ENCODE results near the gene YEATS4. TPM values are rescaled to one million over a fixed set of nuclear protein-coding genes. Genes with fewer than 3 reads are reported as not detected.
A peak's percentile ranks its signal among the peaks of the same experiment; 100 is the strongest.

Gene YEATS4
- polyA plus RNA-seq, 4 donors = 12.5 to 23.6 (median 19.3) TPM

GRCh38 chr12:69354556-69355187 lies 4.9 kb upstream of the YEATS4 start:
- DNase-seq (no peak), FAIRE-seq (no peak)
- no peak overlapping the region for H3K4me3 ChIP-seq (ENCODE audit: low read depth in 1 of 3, low read length in 3 of 3)
- no peaks in the 10 kb centered on the region for H3K36me3 ChIP-seq (ENCODE audit: control insufficient read depth in 3 of 3, insufficient read depth in 2 of 3, low read depth in 1 of 3, low read length in 3 of 3)
- no peak overlapping the region for H3K27ac ChIP-seq (ENCODE audit: low read depth in 1 of 3, low read length in 2 of 3)
- no peaks in the 10 kb centered on the region for H3K9me3 ChIP-seq (ENCODE audit: control insufficient read depth in 2 of 2, insufficient read depth in 1 of 2, low read depth in 1 of 2, low read length in 1 of 2)
- peaks cover 0 to 7% (median 0%) of the 10 kb centered on the region in 3 donors for H3K4me1 ChIP-seq (ENCODE audit: control insufficient read depth in 3 of 3, insufficient read depth in 2 of 3, low read depth in 1 of 3, low read length in 2 of 3)
- no peaks in the 10 kb centered on the region for H3K27me3 ChIP-seq (ENCODE audit: control insufficient read depth in 3 of 3, insufficient read depth in 3 of 3, low read length in 3 of 3)
- WGBS, 3 donors = 73 to 91% (median 80%) methylated on average over 1 of the region's 1 CpG

- H3K4me1 ChIP-seq (ENCODE audit: control insufficient read depth in 3 of 3, insufficient read depth in 2 of 3, low read depth in 1 of 3, low read length in 2 of 3) = peaks cover 0 to 7% (median 3%) of the 10 kb centered on the region in 3 donors
- no peak for FAIRE-seq
- WGBS, 3 donors = 68 to 91% (median 79%) methylated on average over 2 of the region's 2 CpGs
These were observed 4.0 kb upstream of the YEATS4 start for GRCh38 chr12:69355363-69356028.

GRCh38 chr12:69360348-69360672 lies 767 bp downstream of the YEATS4 start:
- WGBS, 3 donors = 4 to 5% (median 4%) methylated on average over 10 of the region's 10 CpGs
- DNase-seq (no peak), FAIRE-seq (no peak)

More at GRCh38 chr12:69355363-69356028, 4.0 kb upstream of the YEATS4 start:
- H3K36me3 ChIP-seq (ENCODE audit: control insufficient read depth in 3 of 3, insufficient read depth in 2 of 3, low read depth in 1 of 3, low read length in 3 of 3) = no peaks in the 10 kb centered on the region
- H3K27me3 ChIP-seq (ENCODE audit: control insufficient read depth in 3 of 3, insufficient read depth in 3 of 3, low read length in 3 of 3) = no peaks in the 10 kb centered on the region
- no peak for DNase-seq
- no peaks in the 10 kb centered on the region for H3K9me3 ChIP-seq (ENCODE audit: control insufficient read depth in 2 of 2, insufficient read depth in 1 of 2, low read depth in 1 of 2, low read length in 1 of 2)
- H3K4me3 ChIP-seq (ENCODE audit: low read depth in 1 of 3, low read length in 3 of 3) = no peak overlapping the region
- H3K27ac ChIP-seq (ENCODE audit: low read depth in 1 of 3, low read length in 2 of 3) = no peak overlapping the region

GRCh38 chr12:69366796-69367195 lies 7.3 kb downstream of the YEATS4 start:
- Histone ChIP-seq H3K4me3 (ENCODE audit: low read depth in 1 of 3, low read length in 3 of 3) (no peak overlapping the region), H3K36me3 (ENCODE audit: control insufficient read depth in 3 of 3, insufficient read depth in 2 of 3, low read depth in 1 of 3, low read length in 3 of 3) (peaks cover 2 to 13% (median 7%) of the 10 kb centered on the region in 3 donors), H3K27me3 (ENCODE audit: control insufficient read depth in 3 of 3, insufficient read depth in 3 of 3, low read length in 3 of 3) (no peaks in the 10 kb centered on the region), H3K4me1 (ENCODE audit: control insufficient read depth in 3 of 3, insufficient read depth in 2 of 3, low read depth in 1 of 3, low read length in 2 of 3) (no peaks in the 10 kb centered on the region), H3K9me3 (ENCODE audit: control insufficient read depth in 2 of 2, insufficient read depth in 1 of 2, low read depth in 1 of 2, low read length in 1 of 2) (no peaks in the 10 kb centered on the region), H3K27ac (ENCODE audit: low read depth in 1 of 3, low read length in 2 of 3) (no peak overlapping the region)
- no peak for DNase-seq
- 96 to 98% (median 96%) methylated on average over 5 of the region's 5 CpGs for WGBS, 3 donors
- FAIRE-seq = no peak

More at GRCh38 chr12:69360348-69360672, 767 bp downstream of the YEATS4 start:
- Histone ChIP-seq H3K9me3 (ENCODE audit: control insufficient read depth in 2 of 2, insufficient read depth in 1 of 2, low read depth in 1 of 2, low read length in 1 of 2) (no peaks in the 10 kb centered on the region), H3K36me3 (ENCODE audit: control insufficient read depth in 3 of 3, insufficient read depth in 2 of 3, low read depth in 1 of 3, low read length in 3 of 3) (peaks cover 0 to 2% (median 1%) of the 10 kb centered on the region in 3 donors), H3K4me1 (ENCODE audit: control insufficient read depth in 3 of 3, insufficient read depth in 2 of 3, low read depth in 1 of 3, low read length in 2 of 3) (peaks cover 0 to 7% (median 3%) of the 10 kb centered on the region in 3 donors), H3K27ac (ENCODE audit: low read depth in 1 of 3, low read length in 2 of 3) (peak overlapping the region in 2 of 3 donors; percentile 94 to 100), H3K27me3 (ENCODE audit: control insufficient read depth in 3 of 3, insufficient read depth in 3 of 3, low read length in 3 of 3) (no peaks in the 10 kb centered on the region), H3K4me3 (ENCODE audit: low read depth in 1 of 3, low read length in 3 of 3) (peak overlapping the region in 2 of 3 donors; percentile 80 to 92)

GRCh38 chr12:69368171-69368570 lies 8.6 kb downstream of the YEATS4 start:
- WGBS, 3 donors = 92 to 93% (median 92%) methylated on average over 1 of the region's 1 CpG
- DNase-seq = no peak

GRCh38 chr12:69383074-69383473 lies 23.5 kb downstream of the YEATS4 start:
- DNase-seq (no peak), FAIRE-seq (no peak)
- H3K4me1 ChIP-seq (ENCODE audit: control insufficient read depth in 3 of 3, insufficient read depth in 2 of 3, low read depth in 1 of 3, low read length in 2 of 3) = no peaks in the 10 kb centered on the region
- H3K27ac ChIP-seq (ENCODE audit: low read depth in 1 of 3, low read length in 2 of 3) = no peak overlapping the region
- H3K27me3 ChIP-seq (ENCODE audit: control insufficient read depth in 3 of 3, insufficient read depth in 3 of 3, low read length in 3 of 3) = no peaks in the 10 kb centered on the region
- H3K9me3 ChIP-seq (ENCODE audit: control insufficient read depth in 2 of 2, insufficient read depth in 1 of 2, low read depth in 1 of 2, low read length in 1 of 2) = no peaks in the 10 kb centered on the region
- 96 to 100% (median 100%) methylated on average over 1 of the region's 1 CpG for WGBS, 3 donors
- peaks cover 0 to 12% (median 0%) of the 10 kb centered on the region in 3 donors for H3K36me3 ChIP-seq (ENCODE audit: control insufficient read depth in 3 of 3, insufficient read depth in 2 of 3, low read depth in 1 of 3, low read length in 3 of 3)
- H3K4me3 ChIP-seq (ENCODE audit: low read depth in 1 of 3, low read length in 3 of 3) = no peak overlapping the region

More at GRCh38 chr12:69368171-69368570, 8.6 kb downstream of the YEATS4 start:
- peaks cover 2 to 13% (median 11%) of the 10 kb centered on the region in 3 donors for H3K36me3 ChIP-seq (ENCODE audit: control insufficient read depth in 3 of 3, insufficient read depth in 2 of 3, low read depth in 1 of 3, low read length in 3 of 3)
- no peak for FAIRE-seq
- H3K27ac ChIP-seq (ENCODE audit: low read depth in 1 of 3, low read length in 2 of 3) = no peak overlapping the region
- H3K4me1 ChIP-seq (ENCODE audit: control insufficient read depth in 3 of 3, insufficient read depth in 2 of 3, low read depth in 1 of 3, low read length in 2 of 3) = no peaks in the 10 kb centered on the region
- H3K27me3 ChIP-seq (ENCODE audit: control insufficient read depth in 3 of 3, insufficient read depth in 3 of 3, low read length in 3 of 3) = no peaks in the 10 kb centered on the region
- H3K9me3 ChIP-seq (ENCODE audit: control insufficient read depth in 2 of 2, insufficient read depth in 1 of 2, low read depth in 1 of 2, low read length in 1 of 2) = no peaks in the 10 kb centered on the region
- no peak overlapping the region for H3K4me3 ChIP-seq (ENCODE audit: low read depth in 1 of 3, low read length in 3 of 3)

GRCh38 chr12:69385038-69385437 lies 25.5 kb downstream of the YEATS4 start:
- no peak for DNase-seq
- FAIRE-seq = no peak
- H3K36me3 ChIP-seq (ENCODE audit: control insufficient read depth in 3 of 3, insufficient read depth in 2 of 3, low read depth in 1 of 3, low read length in 3 of 3) = peaks cover 0 to 10% (median 0%) of the 10 kb centered on the region in 3 donors
- 73 to 82% (median 77%) methylated on average over 3 of the region's 3 CpGs for WGBS, 3 donors
- no peaks in the 10 kb centered on the region for H3K4me1 ChIP-seq (ENCODE audit: control insufficient read depth in 3 of 3, insufficient read depth in 2 of 3, low read depth in 1 of 3, low read length in 2 of 3)
- no peak overlapping the region for H3K4me3 ChIP-seq (ENCODE audit: low read depth in 1 of 3, low read length in 3 of 3)
- no peaks in the 10 kb centered on the region for H3K27me3 ChIP-seq (ENCODE audit: control insufficient read depth in 3 of 3, insufficient read depth in 3 of 3, low read length in 3 of 3)
- no peak overlapping the region for H3K27ac ChIP-seq (ENCODE audit: low read depth in 1 of 3, low read length in 2 of 3)
- no peaks in the 10 kb centered on the region for H3K9me3 ChIP-seq (ENCODE audit: control insufficient read depth in 2 of 2, insufficient read depth in 1 of 2, low read depth in 1 of 2, low read length in 1 of 2)

- H3K27me3 ChIP-seq (ENCODE audit: control insufficient read depth in 3 of 3, insufficient read depth in 3 of 3, low read length in 3 of 3) = no peaks in the 10 kb centered on the region
- H3K4me1 ChIP-seq (ENCODE audit: control insufficient read depth in 3 of 3, insufficient read depth in 2 of 3, low read depth in 1 of 3, low read length in 2 of 3) = no peaks in the 10 kb centered on the region
- H3K9me3 ChIP-seq (ENCODE audit: control insufficient read depth in 2 of 2, insufficient read depth in 1 of 2, low read depth in 1 of 2, low read length in 1 of 2) = no peaks in the 10 kb centered on the region
- H3K27ac ChIP-seq (ENCODE audit: low read depth in 1 of 3, low read length in 2 of 3) = no peak overlapping the region
- H3K36me3 ChIP-seq (ENCODE audit: control insufficient read depth in 3 of 3, insufficient read depth in 2 of 3, low read depth in 1 of 3, low read length in 3 of 3) = peaks cover 0 to 9% (median 2%) of the 10 kb centered on the region in 3 donors
- FAIRE-seq (no peak), DNase-seq (no peak)
- H3K4me3 ChIP-seq (ENCODE audit: low read depth in 1 of 3, low read length in 3 of 3) = no peak overlapping the region
- WGBS, 3 donors = 84 to 89% (median 85%) methylated on average over 2 of the region's 2 CpGs
These were observed 27.4 kb downstream of the YEATS4 start for GRCh38 chr12:69386921-69387320.

Data from small intestine (tissue), 7 donors.